SK-N-SH (cell line): ENCODE data around the gene ZNF280C. TPM values are rescaled to one million over a fixed set of nuclear protein-coding genes. Genes with fewer than 3 reads are reported as not detected.

Experiments
- CTCF ChIA-PET: fragments of 300-600, 350-600 bp; formaldehyde crosslinking; extraction: SDS; loops from one replicate; lab custom pipeline; 2021; lab: Yijun Ruan, JAX
- POLR2A ChIA-PET: fragments of 350-600 bp; sonication (Branson Sonifier 250); formaldehyde crosslinking; extraction: SDS; loops from one replicate; lab custom pipeline; 2020; ENCODE audit warnings: antibody characterized with exemption, inconsistent platforms; lab: Yijun Ruan, JAX
- DNase-seq: peaks from one replicate; pipeline ENCODE4 v3.0.0; 2012
- H2AFZ ChIP-seq: fragments of 200-600 bp; sonication (generic); 2 replicates; pipeline ENCODE4 v1.8.1; 2016; ENCODE audit warnings: antibody characterized with exemption, mild to moderate bottlenecking, low read depth
- H3F3A ChIP-seq: fragments of 200-600 bp; sonication (generic); replicated peaks from 2 replicates; pipeline ENCODE3; 2016; ENCODE audit warnings: antibody characterized with exemption, mild to moderate bottlenecking; ENCODE audit not compliant: insufficient read depth
- H3K27ac ChIP-seq, 2 experiments: fragments of 200-500 bp in 1 of 2; fragments of 200-600 bp in 1 of 2; sonication (Bioruptor generic) in 1 of 2; sonication (generic), shearing (Covaris generic) in 1 of 2; 2 replicates each; pipeline versions ENCODE4 v1.5.1 to v1.6.1; 2014 to 2016; ENCODE audit warnings: low read depth in 2 of 2, inconsistent platforms in 1 of 2, low read length in 1 of 2, mild to moderate bottlenecking in 1 of 2, mixed read lengths in 1 of 2
- H3K27me3 ChIP-seq: fragments of 200-600 bp; sonication (generic), shearing (Covaris generic); 2 replicates; pipeline ENCODE4 v1.6.1; 2016; ENCODE audit warnings: mixed run types; ENCODE audit not compliant: insufficient read depth
- H3K36me3 ChIP-seq, 2 experiments: fragments of 200-500 bp in 1 of 2; fragments of 200-600 bp in 1 of 2; sonication (Bioruptor generic) in 1 of 2; sonication (generic) in 1 of 2; replicated peaks in 1 of 2; 2 replicates each; pipeline versions ENCODE3 to v1.5.1; 2014 to 2016; ENCODE audit warnings: low read length in 1 of 2, mild to moderate bottlenecking in 1 of 2; ENCODE audit not compliant: insufficient read depth in 2 of 2, control insufficient read depth in 1 of 2
- H3K4me1 ChIP-seq, 2 experiments: fragments of 200-500 bp in 1 of 2; fragments of 200-600 bp in 1 of 2; sonication (Bioruptor generic) in 1 of 2; sonication (generic), shearing (Covaris generic) in 1 of 2; 2 replicates each; pipeline versions ENCODE4 v1.5.1 to v1.6.1; 2014 to 2016; ENCODE audit warnings: low read depth in 1 of 2, low read length in 1 of 2, mixed run types in 1 of 2; ENCODE audit not compliant: insufficient read depth in 2 of 2, control insufficient read depth in 1 of 2
- H3K4me2 ChIP-seq: fragments of 200-600 bp; sonication (generic), shearing (Covaris generic); 2 replicates; pipeline ENCODE4 v1.6.1; 2017; ENCODE audit warnings: mixed run types
- H3K4me3 ChIP-seq, 2 experiments: fragments of 200-500 bp in 1 of 2; fragments of 200-600 bp in 1 of 2; sonication (Bioruptor generic) in 1 of 2; sonication (generic), shearing (Covaris generic) in 1 of 2; 2 replicates each; pipeline versions ENCODE4 v1.5.1 to v1.8.1; 2014 to 2016; ENCODE audit warnings: low read depth in 2 of 2, inconsistent platforms in 1 of 2, low read length in 1 of 2, mild to moderate bottlenecking in 1 of 2, mixed read lengths in 1 of 2, moderate library complexity in 1 of 2
- H3K79me2 ChIP-seq: fragments of 200-600 bp; sonication (generic); 2 replicates; pipeline ENCODE4 v1.8.1; 2017; ENCODE audit warnings: mild to moderate bottlenecking; ENCODE audit not compliant: insufficient read depth
- H3K9ac ChIP-seq: fragments of 200-600 bp; sonication (generic); 2 replicates; pipeline ENCODE4 v1.6.1; 2017; ENCODE audit warnings: mixed run types
- H3K9me2 ChIP-seq: fragments of 200-600 bp; sonication (generic); 2 replicates; pipeline ENCODE4 v1.6.1; 2017; ENCODE audit warnings: mixed run types
- H3K9me3 ChIP-seq: fragments of 200-600 bp; sonication (generic); 2 replicates; pipeline ENCODE4 v1.6.1; 2017; ENCODE audit warnings: mixed run types, mild to moderate bottlenecking, moderate library complexity
- H4K20me1 ChIP-seq: fragments of 200-600 bp; sonication (generic); 2 replicates; pipeline ENCODE4 v1.6.1; 2017; ENCODE audit warnings: mild to moderate bottlenecking, mixed run types; ENCODE audit not compliant: insufficient read depth
- CHD2 ChIP-seq: fragments of 150-350 bp; IDR thresholded peaks from 2 replicates; pipeline ENCODE4 v1.6.1; 2018; ENCODE audit warnings: low read length; ENCODE audit not compliant: partially characterized antibody
- ELF1 ChIP-seq: IDR thresholded peaks from 2 replicates; pipeline ENCODE4 v1.4.0; 2012
- EP300 ChIP-seq, 2 experiments: IDR thresholded peaks; 2 replicates each; pipeline versions ENCODE4 v1.4.0 to v1.6.1; 2012; ENCODE audit warnings: borderline replicate concordance in 1 of 2, low read depth in 1 of 2, low read length in 1 of 2
- EZH2phosphoT487 ChIP-seq: fragments of 200-600 bp; sonication (generic); IDR thresholded peaks from 2 replicates; pipeline ENCODE4 v1.6.1; 2017; ENCODE audit warnings: low read depth, mixed run types, mild to moderate bottlenecking, antibody characterized with exemption, moderate library complexity, borderline replicate concordance
- FOSL2 ChIP-seq: IDR thresholded peaks from 2 replicates; pipeline ENCODE4 v1.4.0; 2012; ENCODE audit warnings: low read depth, mild to moderate bottlenecking, moderate library complexity, borderline replicate concordance
- FOXM1 ChIP-seq: IDR thresholded peaks from 2 replicates; pipeline ENCODE4 v1.4.0; 2012; ENCODE audit warnings: low read depth, mild to moderate bottlenecking
- GABPA ChIP-seq: IDR thresholded peaks from 2 replicates; pipeline ENCODE4 v1.4.0; 2012; ENCODE audit warnings: low read depth, mild to moderate bottlenecking
- GATA2 ChIP-seq: sonication (generic); formaldehyde crosslinking; IDR thresholded peaks from 2 replicates; pipeline ENCODE4 v1.5.0; 2020; ENCODE audit warnings: mild to moderate bottlenecking, missing genetic modification reagents
- MAX ChIP-seq: IDR thresholded peaks from 2 replicates; pipeline ENCODE4 v1.4.0; 2012; ENCODE audit warnings: low read depth
- NFIC ChIP-seq: IDR thresholded peaks from 2 replicates; pipeline ENCODE4 v1.4.0; 2012; ENCODE audit warnings: borderline replicate concordance
- POLR2AphosphoS5 ChIP-seq: IDR thresholded peaks from 2 replicates; pipeline ENCODE4 v1.6.1; 2012; ENCODE audit warnings: low read depth, low read length
- RCOR1 ChIP-seq: fragments of 150-350 bp; IDR thresholded peaks from 2 replicates; pipeline ENCODE4 v1.6.1; 2017; ENCODE audit warnings: antibody characterized with exemption, low read length
- RFX5 ChIP-seq: IDR thresholded peaks from 2 replicates; pipeline ENCODE4 v1.6.1; 2012; ENCODE audit warnings: mild to moderate bottlenecking, improper control_type of control experiment, low read length
- RXRA ChIP-seq: IDR thresholded peaks from 2 replicates; pipeline ENCODE4 v1.4.0; 2012; ENCODE audit warnings: low read depth, mild to moderate bottlenecking, borderline replicate concordance
- SMC3 ChIP-seq: IDR thresholded peaks from 2 replicates; pipeline ENCODE4 v1.6.1; 2012; ENCODE audit warnings: low read depth, low read length, improper control_type of control experiment
- TEAD4 ChIP-seq: IDR thresholded peaks from 2 replicates; pipeline ENCODE4 v1.4.0; 2012; ENCODE audit warnings: mild to moderate bottlenecking, borderline replicate concordance; ENCODE audit not compliant: insufficient read depth
- ZBTB33 ChIP-seq: IDR thresholded peaks from 2 replicates; pipeline ENCODE4 v1.4.0; 2012; ENCODE audit warnings: low read depth, borderline replicate concordance
- WGBS: methylation state at CpG from one replicate; pipeline ENCODE4 v1.1.6; 2017; ENCODE audit warnings: low lambda C conversion rate; 5-methylcytosine and 5-hydroxymethylcytosine counted together
- polyA plus RNA-seq, 3 experiments: library from polyadenylated mRNA; depleted of rRNA; stranded (reverse); fragments of >200 nt; gene quantifications; 2 replicates each; pipeline ENCODE4 v1.2.3, GENCODE V29; 2012
- TF ChIP-seq, protein P1 (sequence below): fragments of 150-350 bp; IDR thresholded peaks from 2 replicates; pipeline ENCODE4 v1.6.1; 2016; ENCODE audit warnings: mild to moderate bottlenecking, low read depth, low read length
- TF ChIP-seq, protein P2 (sequence below): IDR thresholded peaks from 2 replicates; pipeline ENCODE4; 2012

The ZNF280C gene
- polyA plus RNA-seq, 1 of the 3 experiments (the other 2 are of a cell fraction) = 2.7 TPM

GRCh38 chrX:130158311-130158710 lies 110.4 kb downstream of the ZNF280C start:
- POLR2A ChIA-PET = no interaction called here
- Histone ChIP-seq H3K4me3 (no peak overlapping the region), H2AFZ (no peak overlapping the region), H3K4me1 (no peaks in the 10 kb centered on the region), H3K27ac (no peak overlapping the region), H4K20me1 (no peaks in the 10 kb centered on the region), H3K9me2 (no peaks in the 10 kb centered on the region), H3K4me2 (no peak overlapping the region), H3K27me3 (no peaks in the 10 kb centered on the region), H3K9me3 (no peaks in the 10 kb centered on the region), H3K79me2 (peaks cover 32% of the 10 kb centered on the region), H3K36me3 (peaks cover 6 to 8% of the 10 kb centered on the region in 2 experiments), H3K9ac (no peak overlapping the region), H3F3A (no peaks in the 10 kb centered on the region)
- no peak for DNase-seq
- 91% methylated on average over 2 of the region's 2 CpGs for WGBS
- TF ChIP-seq FOXM1 (no peak), TEAD4 (no peak), ELF1 (no peak), CHD2 (no peak), EZH2phosphoT487 (no peak), RFX5 (no peak), RCOR1 (no peak), EP300 (IDR thresholded peaks at IDR 0.05; ENCODE audit: borderline replicate concordance in 1 of 2, low read depth in 1 of 2, low read length in 1 of 2) (no peak), ZBTB33 (no peak), SMC3 (no peak), POLR2AphosphoS5 (no peak), GABPA (no peak), MAX (no peak)
- CTCF ChIA-PET = no interaction called here

- Histone ChIP-seq H2AFZ (no peak overlapping the region), H3K9me2 (no peaks in the 10 kb centered on the region), H3K4me3 (no peak overlapping the region), H3K4me1 (no peaks in the 10 kb centered on the region), H3K4me2 (no peak overlapping the region), H3K79me2 (peaks cover 7% of the 10 kb centered on the region; the same call in 1 of the 2 replicates), H3F3A (no peaks in the 10 kb centered on the region), H3K9ac (no peak overlapping the region), H4K20me1 (no peaks in the 10 kb centered on the region), H3K36me3 (peaks cover 6 to 8% of the 10 kb centered on the region in 2 experiments), H3K9me3 (no peaks in the 10 kb centered on the region), H3K27ac (no peak overlapping the region), H3K27me3 (no peaks in the 10 kb centered on the region)
- 91% methylated on average over 2 of the region's 2 CpGs for WGBS
- ChIA-PET POLR2A (no interaction called here), CTCF (interaction anchor here (1.2 to 2.1 kb wide), 2 partner anchors 12 to 35 kb away, joined by 3 to 7 read pairs; no protein-coding TSS in a partner anchor)
- DNase-seq = no peak
- TF ChIP-seq ELF1 = no peak
- TF ChIP-seq MAX = no peak
- no peak for TF ChIP-seq RCOR1
- no peak for TF ChIP-seq ZBTB33
- TF ChIP-seq GATA2 (CRISPR knock-in tag) = no peak
- TF ChIP-seq, protein P1, sequence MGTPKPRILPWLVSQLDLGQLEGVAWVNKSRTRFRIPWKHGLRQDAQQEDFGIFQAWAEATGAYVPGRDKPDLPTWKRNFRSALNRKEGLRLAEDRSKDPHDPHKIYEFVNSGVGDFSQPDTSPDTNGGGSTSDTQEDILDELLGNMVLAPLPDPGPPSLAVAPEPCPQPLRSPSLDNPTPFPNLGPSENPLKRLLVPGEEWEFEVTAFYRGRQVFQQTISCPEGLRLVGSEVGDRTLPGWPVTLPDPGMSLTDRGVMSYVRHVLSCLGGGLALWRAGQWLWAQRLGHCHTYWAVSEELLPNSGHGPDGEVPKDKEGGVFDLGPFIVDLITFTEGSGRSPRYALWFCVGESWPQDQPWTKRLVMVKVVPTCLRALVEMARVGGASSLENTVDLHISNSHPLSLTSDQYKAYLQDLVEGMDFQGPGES = no peak
- TF ChIP-seq FOSL2 = no peak
- TF ChIP-seq, protein P2, sequence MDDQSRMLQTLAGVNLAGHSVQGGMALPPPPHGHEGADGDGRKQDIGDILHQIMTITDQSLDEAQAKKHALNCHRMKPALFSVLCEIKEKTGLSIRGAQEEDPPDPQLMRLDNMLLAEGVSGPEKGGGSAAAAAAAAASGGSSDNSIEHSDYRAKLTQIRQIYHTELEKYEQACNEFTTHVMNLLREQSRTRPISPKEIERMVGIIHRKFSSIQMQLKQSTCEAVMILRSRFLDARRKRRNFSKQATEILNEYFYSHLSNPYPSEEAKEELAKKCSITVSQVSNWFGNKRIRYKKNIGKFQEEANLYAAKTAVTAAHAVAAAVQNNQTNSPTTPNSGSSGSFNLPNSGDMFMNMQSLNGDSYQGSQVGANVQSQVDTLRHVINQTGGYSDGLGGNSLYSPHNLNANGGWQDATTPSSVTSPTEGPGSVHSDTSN = no peak
- no peak for TF ChIP-seq NFIC
- no peak for TF ChIP-seq RXRA
These were observed 113.1 kb downstream of the ZNF280C start for GRCh38 chrX:130155564-130155963.
